K562 (cell line): ENCODE measurements around the gene ST6GAL1.

Experiments used
- ARNT ChIP-seq, 2 experiments: fragments of 450-650 bp; IDR thresholded peaks; 2 replicates each; pipeline ENCODE4 v1.6.1; 2016; ENCODE audit warnings: mild to moderate bottlenecking in 1 of 2
- BHLHE40 ChIP-seq: IDR thresholded peaks from 2 replicates; pipeline ENCODE4 v1.6.1; 2011; ENCODE audit warnings: low read length, improper control_type of control experiment
- C11orf30 ChIP-seq: fragments of 450-650 bp; IDR thresholded peaks from 2 replicates; pipeline ENCODE4 v1.6.1; 2016; ENCODE audit warnings: low read depth, mild to moderate bottlenecking
- CBX2 ChIP-seq: fragments of 200-600 bp; sonication (generic); IDR thresholded peaks from one replicate; pipeline ENCODE4 v1.6.1; 2012; ENCODE audit warnings: mild to moderate bottlenecking, low read length, inconsistent platforms; ENCODE audit not compliant: insufficient read depth, poor library complexity, severe bottlenecking
- CHCHD3 ChIP-seq: fragments of 250-450 bp; sonication (Bioruptor Pico); IDR thresholded peaks from 2 replicates; pipeline ENCODE4 v2.1.2; 2022; ENCODE audit warnings: mild to moderate bottlenecking
- CHD7 ChIP-seq: fragments of 200-600 bp; sonication (generic); IDR thresholded peaks from one replicate; pipeline ENCODE4 v1.6.1; 2012; ENCODE audit warnings: mild to moderate bottlenecking, low read depth, low read length, inconsistent platforms
- CTCF ChIP-seq, 3 experiments: IDR thresholded peaks in 2 of 3; conservative IDR thresholded peaks in 1 of 3; 2 replicates each; pipeline ENCODE4 v1.5.1; 2011 to 2012; ENCODE audit warnings: low read length in 3 of 3, mild to moderate bottlenecking in 3 of 3, control low read depth in 2 of 3, improper control_type of control experiment in 1 of 3, inconsistent platforms in 1 of 3, low read depth in 1 of 3, mixed read lengths in 1 of 3, moderate library complexity in 1 of 3; ENCODE audit not compliant: insufficient read depth in 2 of 3
- MLLT1 ChIP-seq, 2 experiments: fragments of 450-650 bp; IDR thresholded peaks; 2 replicates each; pipeline ENCODE4 v1.6.1; 2016
- NBN ChIP-seq: fragments of 450-650 bp; IDR thresholded peaks from 2 replicates; pipeline ENCODE4 v1.6.1; 2016; ENCODE audit warnings: low read depth, mild to moderate bottlenecking
- NFATC3 ChIP-seq: fragments of 450-650 bp; IDR thresholded peaks from 2 replicates; pipeline ENCODE4 v1.6.1; 2017; ENCODE audit warnings: mild to moderate bottlenecking
- POLR2AphosphoS5 ChIP-seq: IDR thresholded peaks from 2 replicates; pipeline ENCODE4 v1.6.1; 2011; ENCODE audit warnings: mild to moderate bottlenecking, low read depth, low read length, moderate library complexity; ENCODE audit not compliant: control insufficient read depth, insufficient read depth
- ZNF217 ChIP-seq: sonication (generic); formaldehyde crosslinking; IDR thresholded peaks from 2 replicates; pipeline ENCODE4 v1.8.0; 2022; ENCODE audit warnings: mild to moderate bottlenecking, missing genetic modification reagents
- ZNF76 ChIP-seq: fragments of 250-450 bp; sonication (Bioruptor Pico); IDR thresholded peaks from 2 replicates; pipeline ENCODE4 v1.4.0; 2020; ENCODE audit warnings: mild to moderate bottlenecking, moderate library complexity, borderline replicate concordance

GRCh38 chr3:186932281-186933181 lies 2.2 kb downstream of the ST6GAL1 start:
- TF ChIP-seq ARNT (IDR thresholded peaks at IDR 0.05) (no peak), NBN (no peak), CTCF (IDR thresholded peaks at IDR 0.05 in 2 of 3, conservative IDR thresholded peaks at IDR 0.05 in 1 of 3; ENCODE audit: insufficient read depth in 2 of 3, low read depth in 1 of 3, low read length in 3 of 3) (no peak), CHD7 (no peak), BHLHE40 (no peak), CHCHD3 (no peak), MLLT1 (IDR thresholded peaks at IDR 0.05) (no peak), ZNF76 (CRISPR knock-in tag) (no peak), CBX2 (no peak), NFATC3 (no peak), ZNF217 (CRISPR knock-in tag) (no peak), C11orf30 (no peak), POLR2AphosphoS5 (no peak)
